ENCODE data around the gene NFIA.
"Not testable (repeated sequence)": the region's sequence is repeated elsewhere in the genome, so short reads cannot be mapped to it uniquely, and the experiment has no call there.

- not testable (repeated sequence) for TF ChIP-seq CTCF (conservative IDR thresholded peaks at IDR 0.05 in 1 of 2, IDR thresholded peaks at IDR 0.05 in 1 of 2; ENCODE audit: extremely low read depth in 1 of 2, insufficient read depth in 1 of 2, low read depth in 1 of 2, low read length in 2 of 2); EZH2 (IDR thresholded peaks at IDR 0.05; ENCODE audit: borderline replicate concordance, low read length)
Observed at GRCh38 chr1:61061601-61062000, 20.8 kb upstream of the NFIA start.
